Mucosa of descending colon (tissue), 3 donors: ENCODE data around the gene CWC22. TPM values are rescaled to one million over a fixed set of nuclear protein-coding genes. Genes with fewer than 3 reads are reported as not detected.

Experiments used
- ATAC-seq: fragments of 200-7000 bp; cut with Tn5 transposase; one replicate; pipeline ENCODE4 v1.9.1; 2020; ENCODE audit warnings: mild to moderate bottlenecking, moderate library complexity
- DNase-seq, 3 donors: peaks; one replicate each; pipeline ENCODE4 v3.0.0-alpha.2; 2020
- H3K36me3 ChIP-seq: fragments of 200-600 bp; one replicate; pipeline ENCODE4 v1.8.0; 2021; ENCODE audit warnings: low read depth, mild to moderate bottlenecking
- H3K4me1 ChIP-seq: fragments of 200-600 bp; one replicate; pipeline ENCODE4 v1.8.0; 2021; ENCODE audit warnings: low read depth, mild to moderate bottlenecking
- H3K4me3 ChIP-seq: fragments of 200-600 bp; one replicate; pipeline ENCODE4 v1.8.0; 2021; ENCODE audit warnings: mild to moderate bottlenecking
- H3K9me3 ChIP-seq: fragments of 200-600 bp; one replicate; pipeline ENCODE4 v1.8.0; 2021; ENCODE audit warnings: mild to moderate bottlenecking
- CTCF ChIP-seq: fragments of 200-600 bp; IDR thresholded peaks from one replicate; pipeline ENCODE4 v1.8.0; 2022; ENCODE audit warnings: antibody characterized with exemption, mild to moderate bottlenecking
- intact Hi-C, 2 donors: fragments of 100-400 bp; cut with DNase I in 1 of 2; cut with micrococcal nuclease in 1 of 2; formaldehyde crosslinking; loops; one replicate each; pipeline versions ENCODE4 v1.11.0 to v1.11.1; 2022; cut with DNase I, micrococcal nuclease
- total RNA-seq, 3 donors: library from RNA; stranded (reverse); fragmentation: NEBNext Ultra II Directional in 2 of 3; extraction: Animal tissue kit (Norgen Biotek cat#: 25700) in 2 of 3; gene quantifications; one replicate each; pipeline versions ENCODE4 v1.2.1 to v1.2.4, GENCODE V29; 2021 to 2023
- donor health status: DM: no; HTN: no; CAD: no; lungs with moderate emphysema.
- donor health status: DM: no; HTN: no; CAD: no.
- donor health status: DM: no; HTN: yes; CAD: no.

CWC22 gene
- total RNA-seq, 3 donors from 2014 or later: 13.2 to 24.7 (median 14.0) TPM

DNA sequence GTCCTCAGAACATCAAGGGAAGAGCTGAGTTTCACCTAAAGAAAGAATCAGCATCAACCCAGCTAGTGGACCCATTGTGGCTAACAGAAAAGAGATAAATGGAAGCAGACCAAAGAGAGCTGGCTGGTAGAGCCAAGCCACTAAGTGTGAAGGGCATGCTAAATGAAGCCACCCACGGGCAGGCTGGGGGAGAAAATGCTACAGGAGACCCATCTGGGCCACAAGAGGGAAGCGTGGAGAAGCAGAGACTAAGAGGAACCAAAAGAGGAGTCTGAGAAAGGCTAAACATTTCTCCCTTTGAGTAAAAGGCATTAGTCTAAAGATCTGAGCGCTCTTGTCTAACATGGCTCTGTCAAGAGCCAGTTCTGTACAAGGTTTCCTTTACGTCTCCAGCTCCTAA, 15.8 kb downstream of the CWC22 start:
- H3K9me3 ChIP-seq: no peaks in the 10 kb centered on the region
- no peak for DNase-seq
- H3K4me3 ChIP-seq: no peak overlapping the region
- intact Hi-C loops: no loop called here
- TF ChIP-seq CTCF: no peak
- H3K4me1 ChIP-seq: no peaks in the 10 kb centered on the region
- no peak for ATAC-seq
- no peaks in the 10 kb centered on the region for H3K36me3 ChIP-seq

GRCh38 chr2:179990676-179991317, 16.3 kb downstream of the CWC22 start:
- Histone ChIP-seq H3K36me3 (no peaks in the 10 kb centered on the region), H3K4me1 (no peaks in the 10 kb centered on the region), H3K4me3 (no peak overlapping the region), H3K9me3 (no peaks in the 10 kb centered on the region)
- ATAC-seq (no peak), DNase-seq (no peak)
- intact Hi-C loops: no loop called here
- TF ChIP-seq CTCF: no peak

DNA sequence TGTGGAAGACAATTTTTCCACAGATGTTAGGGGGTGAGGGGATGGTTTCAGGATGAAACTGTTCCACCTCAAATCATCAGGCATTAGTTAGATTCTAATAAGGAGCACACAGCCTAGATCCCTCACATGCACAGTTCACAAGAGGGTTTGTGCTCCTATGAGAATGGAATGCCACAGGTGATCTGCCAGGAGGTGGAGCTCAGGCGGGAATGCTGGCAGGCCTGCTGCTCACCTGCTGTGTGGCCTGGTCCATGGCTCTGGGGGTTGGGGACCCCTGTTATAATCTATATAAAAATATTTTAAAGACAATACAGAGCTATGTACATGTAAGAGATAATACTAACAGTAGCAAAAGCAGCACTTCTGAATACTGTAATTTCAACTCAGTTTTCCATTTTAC, 19.2 kb downstream of the CWC22 start:
- Histone ChIP-seq H3K4me1 (no peaks in the 10 kb centered on the region), H3K4me3 (no peak overlapping the region), H3K36me3 (no peaks in the 10 kb centered on the region), H3K9me3 (no peaks in the 10 kb centered on the region)
- DNase-seq: no peak
- no peak for ATAC-seq
- no peak for TF ChIP-seq CTCF
- intact Hi-C loops: no loop called here

DNA sequence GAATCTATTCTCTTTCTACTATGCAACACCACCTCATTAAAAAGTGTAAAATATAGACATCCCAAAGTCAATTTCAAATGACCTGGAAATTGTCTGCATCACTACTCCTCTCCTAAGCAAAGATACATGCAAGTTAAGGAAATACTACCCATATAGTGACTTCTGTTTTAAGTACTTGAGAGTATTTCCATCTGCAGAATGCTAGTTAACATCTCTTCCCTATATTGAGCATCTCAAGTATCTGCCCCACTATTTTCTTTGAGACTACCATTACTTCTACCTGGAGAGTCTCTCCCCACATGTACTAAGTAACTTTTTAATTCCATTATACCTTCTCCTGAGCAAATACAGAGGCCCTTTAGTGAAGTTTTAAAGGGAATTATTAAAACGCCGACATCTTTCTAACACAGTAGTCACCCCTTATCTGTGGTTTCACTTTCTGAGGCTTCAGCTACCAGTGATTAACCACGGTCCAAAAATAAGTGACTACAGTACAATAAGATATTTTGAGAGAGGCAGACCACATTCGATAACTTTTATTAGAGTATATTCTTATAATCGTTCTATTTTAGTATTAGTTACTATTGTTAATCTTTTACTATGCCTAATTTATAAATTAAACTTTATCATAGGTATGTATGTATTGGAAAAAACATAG, 21.8 kb downstream of the CWC22 start:
- intact Hi-C loops: no loop called here
- H3K36me3 ChIP-seq: no peaks in the 10 kb centered on the region

DNA sequence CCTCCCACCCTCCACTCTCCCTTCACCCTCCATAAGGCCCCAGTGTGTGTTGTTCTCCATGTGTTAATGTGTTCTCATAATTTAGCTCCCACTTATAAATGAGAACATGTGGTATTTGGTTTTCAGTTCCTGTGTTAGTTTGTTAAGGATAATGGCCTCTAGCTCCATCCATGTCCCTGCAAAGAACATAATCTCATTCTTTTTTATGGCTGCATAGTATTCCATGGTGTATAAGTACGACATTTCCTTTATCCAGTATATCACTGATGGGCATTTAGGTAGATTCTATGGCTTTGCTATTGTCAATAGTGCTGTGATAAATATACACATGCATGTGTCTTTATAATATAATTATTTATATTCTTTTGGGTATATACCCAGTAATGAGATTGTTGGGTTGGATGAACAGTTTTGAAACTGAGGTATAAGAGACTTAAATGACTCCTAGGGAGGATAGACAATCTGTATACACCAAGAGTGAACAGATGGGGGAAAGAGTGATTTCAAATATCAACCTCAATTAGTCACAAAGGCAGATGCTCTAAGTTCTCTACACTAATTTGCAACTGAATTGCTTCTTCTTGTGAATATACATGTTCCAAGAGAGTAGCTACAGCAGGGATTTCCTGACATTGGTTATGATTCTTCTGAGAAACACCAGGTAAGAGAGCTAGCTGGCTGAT, 23.7 kb downstream of the CWC22 start:
- no peak for TF ChIP-seq CTCF
- no peaks in the 10 kb centered on the region for H3K4me1 ChIP-seq
- no peaks in the 10 kb centered on the region for H3K9me3 ChIP-seq
- ATAC-seq: no peak
- no peak overlapping the region for H3K4me3 ChIP-seq
- no peaks in the 10 kb centered on the region for H3K36me3 ChIP-seq
- DNase-seq: no peak
- intact Hi-C loops: no loop called here

More for the DNA sequence above, 21.8 kb downstream of the CWC22 start:
- no peak overlapping the region for H3K4me3 ChIP-seq
- ATAC-seq (no peak), DNase-seq (no peak)
- H3K4me1 ChIP-seq: no peaks in the 10 kb centered on the region
- no peaks in the 10 kb centered on the region for H3K9me3 ChIP-seq
- TF ChIP-seq CTCF: no peak
